ENCODE measurements around the gene STAT6.

STAT6 gene

GRCh38 chr12:57099047-57099714, 12.0 kb downstream of the STAT6 start:
- no peak for DNase-seq

- DNase-seq = no peak
Observed at GRCh38 chr12:57098546-57098945, 12.6 kb downstream of the STAT6 start.

DNA sequence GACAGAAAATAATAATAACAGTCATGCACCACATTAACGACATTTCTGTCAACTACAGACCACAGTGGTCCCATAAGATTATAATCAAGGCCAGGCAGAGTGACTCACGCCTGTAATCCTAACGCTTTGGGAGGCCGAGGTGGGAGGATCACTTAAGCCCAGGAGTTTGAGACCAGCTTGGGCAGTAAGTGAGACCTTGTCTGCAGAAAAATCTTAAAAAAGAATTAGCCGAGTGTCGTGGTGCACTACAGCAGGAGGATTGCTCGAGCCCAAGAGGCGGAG, 13.7 kb downstream of the STAT6 start:
- no peak for DNase-seq

GRCh38 chr12:57096748-57097553, 14.2 kb downstream of the STAT6 start:
- DNase-seq = no peak

GRCh38 chr12:57096099-57096572, 15.0 kb downstream of the STAT6 start:
- DNase-seq = no peak

GRCh38 chr12:57095440-57095839, 15.7 kb downstream of the STAT6 start:
- DNase-seq = no peak

- no peak for DNase-seq
Observed at GRCh38 chr12:57094208-57095160, 16.7 kb downstream of the STAT6 start.

GRCh38 chr12:57093415-57094207, 17.6 kb downstream of the STAT6 start:
- DNase-seq = peak; percentile 53 to 65

GRCh38 chr12:57092876-57093414, 18.2 kb downstream of the STAT6 start:
- no peak for DNase-seq

- no peak for DNase-seq
Observed at GRCh38 chr12:57092529-57092862, 18.7 kb downstream of the STAT6 start.

GRCh38 chr12:57091638-57092528, 19.3 kb downstream of the STAT6 start:
- no peak for DNase-seq

DNA sequence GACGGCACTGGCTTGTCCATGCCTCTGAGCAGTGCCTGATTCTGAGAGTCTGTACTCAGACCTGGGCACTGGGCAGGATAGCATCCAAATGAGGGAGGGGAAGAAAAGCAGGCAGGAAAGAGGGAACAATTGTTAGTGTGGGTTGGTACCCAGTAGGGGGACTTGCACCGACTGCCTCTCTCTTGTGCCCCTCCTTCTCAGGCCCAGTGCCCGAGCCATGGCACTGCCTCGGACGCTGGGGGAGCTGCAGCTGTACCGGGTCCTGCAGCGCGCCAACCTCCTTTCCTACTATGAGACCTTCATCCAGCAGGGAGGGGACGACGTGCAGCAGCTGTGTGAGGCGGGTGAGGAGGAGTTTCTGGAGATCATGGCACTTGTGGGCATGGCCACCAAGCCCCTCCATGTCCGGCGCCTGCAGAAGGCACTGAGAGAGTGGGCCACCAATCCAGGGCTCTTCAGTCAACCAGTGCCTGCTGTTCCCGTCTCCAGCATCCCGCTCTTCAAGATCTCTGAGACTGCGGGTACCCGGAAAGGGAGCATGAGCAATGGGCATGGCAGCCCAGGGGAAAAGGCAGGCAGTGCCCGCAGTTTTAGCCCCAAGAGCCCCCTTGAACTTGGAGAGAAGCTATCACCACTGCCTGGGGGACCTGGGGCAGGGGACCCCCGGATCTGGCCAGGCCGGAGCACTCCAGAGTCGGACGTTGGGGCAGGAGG, 20.1 kb downstream of the STAT6 start:
- DNase-seq = no peak

DNA sequence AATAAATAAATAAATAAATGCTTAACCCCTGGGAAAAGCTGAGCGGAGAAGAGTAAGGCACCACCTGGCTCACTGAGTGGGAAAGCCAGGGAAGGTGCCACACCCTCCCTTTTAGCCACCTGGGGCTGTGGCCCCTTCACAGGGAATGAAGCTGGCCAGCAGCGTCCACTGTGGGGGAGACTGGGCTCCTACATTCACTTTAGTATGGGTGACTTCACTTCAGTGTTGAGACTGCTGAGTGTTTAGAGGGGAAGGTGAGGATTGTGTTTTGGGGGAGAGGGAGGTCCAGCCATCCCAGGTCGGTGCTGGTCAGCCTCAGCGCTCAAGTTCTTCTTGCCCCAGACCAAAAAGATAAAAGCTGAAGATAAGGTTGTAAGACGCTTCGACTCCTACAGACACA, 20.7 kb downstream of the STAT6 start:
- DNase-seq = no peak

DNA sequence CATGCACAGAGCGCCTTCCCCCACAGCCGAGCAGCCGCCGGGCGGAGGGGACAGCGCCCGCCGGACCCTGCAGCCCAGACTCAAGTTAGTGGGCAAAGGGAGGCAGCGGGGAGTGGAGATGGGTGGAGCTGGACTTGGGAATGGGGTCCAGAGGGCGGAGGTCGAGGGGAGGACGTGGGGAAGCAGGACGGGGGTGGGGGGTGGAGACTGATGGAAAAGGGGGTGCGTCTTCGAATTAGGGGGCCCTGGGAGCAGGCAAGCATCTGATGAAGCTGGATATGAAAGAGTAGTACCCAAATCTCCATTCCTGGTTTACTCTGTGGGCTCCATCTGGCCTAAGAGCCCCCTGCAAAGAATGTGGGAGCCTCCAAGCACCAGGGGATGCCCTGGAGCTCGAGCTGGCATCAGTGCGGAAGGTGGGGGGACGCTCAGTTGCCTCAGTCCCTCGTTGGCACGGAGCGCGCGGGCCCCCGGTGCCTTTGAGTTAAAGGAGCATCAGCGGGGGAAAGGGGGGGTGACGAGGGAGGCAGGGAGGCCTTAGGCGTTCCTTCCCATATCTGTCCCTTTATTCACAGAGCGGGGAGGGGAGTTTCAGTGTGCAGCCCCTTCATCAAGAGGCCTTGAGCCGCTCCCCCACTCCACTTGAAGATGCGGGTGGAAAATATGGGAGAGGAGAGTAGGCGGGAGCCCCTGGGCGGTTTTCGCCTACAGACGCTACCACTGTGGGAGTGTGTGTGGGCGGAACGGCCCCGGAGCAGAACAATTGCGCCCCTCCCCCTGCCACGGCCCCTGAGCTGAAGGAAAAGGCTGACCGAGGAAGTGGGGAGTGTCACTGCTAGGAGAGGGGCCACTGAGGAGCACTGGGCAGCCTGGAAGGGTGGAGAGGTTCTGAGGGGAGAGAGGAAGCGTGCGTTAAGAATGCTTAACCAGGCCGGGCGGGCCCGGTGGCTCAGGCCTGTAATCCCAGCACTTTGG, 21.6 kb downstream of the STAT6 start:
- peak in 1 of 2 donors; percentile 48 for DNase-seq

DNA sequence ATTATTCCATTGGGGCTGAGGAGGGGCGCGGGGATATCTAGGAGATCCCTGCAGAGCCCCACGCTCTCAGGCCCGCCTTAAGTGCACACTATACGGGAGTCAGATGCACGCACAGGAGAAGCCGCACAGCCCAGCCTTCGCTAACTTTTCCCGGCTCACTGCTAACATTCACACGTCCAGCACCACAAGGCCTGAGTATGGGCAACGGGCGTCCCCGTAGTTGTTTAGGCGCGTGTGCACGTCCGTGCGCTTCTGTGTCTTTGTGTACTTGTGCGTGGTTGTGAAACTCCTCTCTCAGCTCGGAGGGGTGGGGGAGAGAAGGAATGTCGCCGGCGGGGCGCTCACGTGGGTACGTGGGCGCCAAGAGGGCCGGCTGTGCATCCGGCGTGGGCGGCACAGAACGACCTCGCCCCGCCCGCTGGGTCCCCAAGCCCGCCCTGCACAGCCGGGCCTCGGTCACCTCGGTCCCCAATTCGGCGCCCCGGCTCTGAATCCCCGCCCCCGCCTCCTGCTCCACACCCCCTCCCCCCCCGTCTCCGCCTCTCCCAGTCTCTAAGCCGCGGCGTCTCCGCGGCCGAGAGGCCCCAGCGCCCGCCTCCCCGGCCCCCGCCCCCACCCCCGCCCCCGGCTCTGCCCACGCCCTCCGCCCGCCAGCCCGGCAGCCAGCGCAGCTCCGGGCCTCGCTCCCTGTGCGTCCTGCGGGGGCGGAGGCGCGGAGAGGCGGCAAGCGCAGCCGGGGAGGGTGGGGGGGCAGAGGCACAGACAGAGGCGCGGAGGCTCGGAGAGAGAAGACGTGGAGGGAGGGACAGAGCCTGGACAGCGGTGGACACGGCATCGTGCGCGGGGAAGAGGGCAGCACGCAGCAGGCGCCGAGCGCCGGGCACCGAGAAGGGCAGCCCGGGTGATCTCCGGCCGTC, 22.6 kb downstream of the STAT6 start, which contains the start of gene NAB2:
NAB2 (plus strand) TSS at position 761 of the 917 bp plus-strand sequence. CDS start 158 bp downstream, outside the sequence.
- DNase-seq = peak; percentile 96

DNA sequence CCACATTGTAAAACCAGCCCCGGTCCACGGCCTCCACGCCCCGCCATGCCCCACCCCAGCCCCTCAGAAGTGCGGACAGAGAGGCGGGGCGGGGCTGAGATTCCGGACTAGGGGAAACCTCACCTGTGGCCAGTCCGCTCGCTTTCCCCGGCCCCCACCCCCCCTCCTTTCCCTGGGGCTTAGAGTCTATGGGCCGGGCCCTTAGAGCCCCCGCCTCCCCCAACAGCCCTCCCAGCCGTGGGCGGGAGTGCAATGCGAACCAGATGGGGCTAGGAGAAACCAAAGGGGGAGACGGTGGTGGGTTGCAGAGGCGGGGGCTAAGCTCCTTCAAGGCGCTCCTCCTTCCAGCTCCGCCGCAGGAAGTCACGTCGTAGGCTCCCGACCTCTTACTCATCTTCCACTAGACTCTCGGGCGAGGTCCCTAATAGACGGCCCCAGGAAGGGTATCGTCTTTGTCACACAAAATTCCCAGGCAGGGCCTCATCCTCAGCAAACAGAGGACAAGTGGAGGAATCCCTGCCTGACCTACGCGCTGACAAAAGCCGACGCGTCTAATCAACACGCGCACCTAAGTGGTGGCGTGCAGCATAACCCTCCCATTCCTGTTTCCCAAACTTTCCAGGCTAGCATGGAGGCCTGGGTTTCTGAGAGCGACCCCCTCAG, 23.3 kb downstream of the STAT6 start:
- DNase-seq = peak; percentile 73 to 80

GRCh38 chr12:57087010-57087690, 24.0 kb downstream of the STAT6 start:
- peak; percentile 91 to 93 for DNase-seq

All from CD4-positive, alpha-beta T cell treated with Interferon alpha-2 for 1 hour (primary cell).